Keratinocyte (primary cell): ENCODE results near the gene TFDP1. TPM values are rescaled to one million over a fixed set of nuclear protein-coding genes. Genes with fewer than 3 reads are reported as not detected.

Experiments used
- DNase-seq: peaks from one replicate; pipeline ENCODE4 v3.0.0-alpha.2; 2011; ENCODE audit warnings: low read depth, missing footprints, low spot score
- FAIRE-seq: peaks from 2 replicates; lab custom pipeline; 2011; peaks lifted over from hg19 to GRCh38; lab: Jason Lieb, UNC
- H2AFZ ChIP-seq: 2 replicates; pipeline ENCODE4 v1.6.0; 2012; ENCODE audit warnings: low read length, control low read depth, inconsistent platforms; ENCODE audit not compliant: control insufficient read depth
- H3K27ac ChIP-seq: 2 replicates; pipeline ENCODE4 v1.5.1; 2011; ENCODE audit warnings: low read length; ENCODE audit not compliant: control insufficient read depth, insufficient read depth
- H3K27me3 ChIP-seq: 3 replicates; pipeline ENCODE4 v1.6.0; 2011; ENCODE audit warnings: low read length; ENCODE audit not compliant: control insufficient read depth, insufficient read depth; ENCODE audit errors: extremely low read depth
- H3K36me3 ChIP-seq, 2 experiments: 2 replicates in 1 of 2; 3 replicates in 1 of 2; pipeline ENCODE4 v1.5.1; 2011; ENCODE audit warnings: low read length in 2 of 2, mild to moderate bottlenecking in 1 of 2; ENCODE audit not compliant: control insufficient read depth in 2 of 2, insufficient read depth in 2 of 2; ENCODE audit errors: extremely low read depth in 1 of 2
- H3K4me1 ChIP-seq: 3 replicates; pipeline ENCODE4 v1.5.1; 2011; ENCODE audit warnings: low read length; ENCODE audit not compliant: control insufficient read depth, insufficient read depth; ENCODE audit errors: extremely low read depth
- H3K4me2 ChIP-seq: 3 replicates; pipeline ENCODE4 v1.6.0; 2011; ENCODE audit warnings: low read depth, low read length; ENCODE audit not compliant: control insufficient read depth, insufficient read depth; ENCODE audit errors: extremely low read depth
- H3K4me3 ChIP-seq, 3 experiments: fragments of 200-600 bp in 1 of 3; sonication (generic) in 1 of 3; 2 replicates in 2 of 3; 3 replicates in 1 of 3; pipeline ENCODE4 v1.5.1; 2011 to 2016; ENCODE audit warnings: low read length in 3 of 3, mild to moderate bottlenecking in 3 of 3, control low read depth in 2 of 3, inconsistent platforms in 1 of 3, low read depth in 1 of 3, mixed read lengths in 1 of 3, mixed run types in 1 of 3, moderate library complexity in 1 of 3; ENCODE audit not compliant: control insufficient read depth in 2 of 3, insufficient read depth in 2 of 3; ENCODE audit errors: extremely low read depth in 1 of 3
- H3K79me2 ChIP-seq: 2 replicates; pipeline ENCODE4 v1.6.0; 2012; ENCODE audit warnings: low read length; ENCODE audit not compliant: control insufficient read depth, insufficient read depth
- H3K9ac ChIP-seq: 3 replicates; pipeline ENCODE4 v1.6.0; 2011; ENCODE audit warnings: low read length; ENCODE audit not compliant: control insufficient read depth, insufficient read depth; ENCODE audit errors: extremely low read depth
- H3K9me1 ChIP-seq: 3 replicates; pipeline ENCODE4 v1.6.0; 2011; ENCODE audit warnings: low read length; ENCODE audit not compliant: control insufficient read depth, insufficient read depth; ENCODE audit errors: extremely low read depth
- H3K9me3 ChIP-seq: 2 replicates; pipeline ENCODE4 v1.5.1; 2012; ENCODE audit warnings: low read depth, low read length; ENCODE audit not compliant: control insufficient read depth
- H4K20me1 ChIP-seq: 3 replicates; pipeline ENCODE4 v1.6.0; 2011; ENCODE audit warnings: low read length; ENCODE audit not compliant: control insufficient read depth, insufficient read depth; ENCODE audit errors: extremely low read depth
- CTCF ChIP-seq, 3 experiments: IDR thresholded peaks in 1 of 3; conservative IDR thresholded peaks in 1 of 3; optimal IDR thresholded peaks in 1 of 3; 2 replicates in 2 of 3; 3 replicates in 1 of 3; pipeline versions ENCODE3 to v1.5.1; 2011; ENCODE audit warnings: low read length in 3 of 3, mild to moderate bottlenecking in 3 of 3, moderate library complexity in 2 of 3, control low read depth in 1 of 3, inconsistent platforms in 1 of 3; ENCODE audit not compliant: insufficient read depth in 2 of 3; ENCODE audit errors: extremely low read depth in 1 of 3
- EZH2 ChIP-seq: IDR thresholded peaks from one replicate; pipeline ENCODE4 v1.6.1; 2012; ENCODE audit warnings: inconsistent platforms, mild to moderate bottlenecking, low read length, moderate library complexity
- dilution Hi-C: fragments of 300-500 bp; cut with MboI; formaldehyde crosslinking; loops from one replicate; pipeline ENCODE4 v1.7.0; 2020; ENCODE audit warnings: low sequenced_read_pairs; ENCODE audit not compliant: extremely low pct_ligation_motif_present
- polyA plus RNA-seq, 5 experiments: library from polyadenylated mRNA; depleted of rRNA in 3 of 5; stranded (reverse) in 3 of 5; stranded (forward) in 1 of 5; unstranded in 1 of 5; fragments of >200 nt; gene quantifications; 1 replicate in 1 of 5; 2 replicates in 3 of 5; 3 replicates in 1 of 5; pipeline versions ENCODE4 v1.2.1 to v1.2.3, GENCODE V29; 2011 to 2012; ENCODE audit warnings: missing spikeins in 2 of 5, low read depth in 1 of 5, low replicate concordance in 1 of 5

TFDP1 gene
- polyA plus RNA-seq, 1 donor (not counting 4 experiments of a cell fraction or from before 2014, with no cell fraction given): 105 TPM

GRCh38 chr13:113663934-113664333 lies 79.4 kb downstream of the TFDP1 start:
- Histone ChIP-seq H3K4me2 (no peak overlapping the region), H3K27ac (no peak overlapping the region), H3K4me1 (no peaks in the 10 kb centered on the region), H3K36me3 (no peaks in the 10 kb centered on the region), H3K4me3 (no peak overlapping the region), H3K9me1 (no peaks in the 10 kb centered on the region), H4K20me1 (no peaks in the 10 kb centered on the region), H2AFZ (no peak overlapping the region), H3K27me3 (peaks cover 8% of the 10 kb centered on the region), H3K9me3 (no peaks in the 10 kb centered on the region), H3K79me2 (no peaks in the 10 kb centered on the region), H3K9ac (no peak overlapping the region)
- DNase-seq: no peak
- no peak for FAIRE-seq
- TF ChIP-seq CTCF (optimal IDR thresholded peaks at IDR 0.05 in 1 of 3, IDR thresholded peaks at IDR 0.05 in 1 of 3, conservative IDR thresholded peaks at IDR 0.05 in 1 of 3; ENCODE audit: extremely low read depth in 1 of 3, insufficient read depth in 2 of 3, low read length in 3 of 3) (no peak), EZH2 (no peak)
- dilution Hi-C loops: no loop called here

DNA sequence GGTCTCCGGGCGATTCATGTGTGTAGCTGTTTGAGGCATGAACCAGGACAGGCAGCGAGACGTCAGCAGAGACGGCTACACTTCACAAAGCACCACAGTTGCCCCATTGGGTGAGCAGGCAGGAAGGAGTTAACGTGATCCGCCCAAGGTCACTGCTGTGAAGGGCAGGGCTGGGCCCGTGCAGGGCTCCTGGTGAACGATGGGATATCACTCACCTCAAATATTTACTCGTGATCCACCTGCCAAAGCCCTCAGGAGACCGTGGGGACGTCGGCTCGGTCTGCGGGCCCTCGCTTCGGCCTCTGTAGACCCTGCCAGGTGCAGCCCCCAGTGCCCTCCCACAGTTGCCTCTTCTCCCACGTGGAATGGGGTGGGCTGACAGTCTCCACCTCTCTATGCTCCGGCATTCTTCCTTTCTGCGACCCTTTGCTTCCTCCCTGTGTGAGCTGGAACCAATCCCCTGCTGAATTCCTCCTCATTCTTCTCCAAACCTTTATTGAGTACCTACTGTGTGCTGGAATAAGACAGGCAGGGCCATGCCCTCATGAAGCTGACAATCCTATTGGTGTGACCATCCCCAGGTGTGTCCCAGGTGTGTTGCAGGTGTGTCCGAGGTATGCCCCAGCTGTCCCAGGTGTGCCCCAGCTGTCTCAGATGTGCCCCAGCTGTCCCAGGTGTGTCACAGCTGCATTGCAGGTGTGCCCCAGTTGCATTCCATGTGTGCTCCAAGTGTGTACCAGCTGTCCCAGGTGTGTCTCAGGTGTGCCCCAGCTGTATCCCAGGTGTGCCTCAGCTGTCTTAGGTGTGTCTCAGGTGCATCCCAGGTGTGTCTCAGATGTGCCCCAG lies 80.4 kb downstream of the TFDP1 start:
- H3K9me3 ChIP-seq: no peaks in the 10 kb centered on the region
- H4K20me1 ChIP-seq: no peaks in the 10 kb centered on the region
- no peak overlapping the region for H2AFZ ChIP-seq
- no peak overlapping the region for H3K27ac ChIP-seq
- no peaks in the 10 kb centered on the region for H3K9me1 ChIP-seq
- no peaks in the 10 kb centered on the region for H3K4me1 ChIP-seq
- dilution Hi-C loops: no loop called here
- H3K79me2 ChIP-seq: no peaks in the 10 kb centered on the region
- peaks cover 8% of the 10 kb centered on the region for H3K27me3 ChIP-seq
- no peaks in the 10 kb centered on the region for H3K36me3 ChIP-seq
- H3K4me2 ChIP-seq: no peak overlapping the region
- DNase-seq (no peak), FAIRE-seq (no peak)
- H3K9ac ChIP-seq: no peak overlapping the region
- TF ChIP-seq EZH2 (no peak), CTCF (optimal IDR thresholded peaks at IDR 0.05 in 1 of 3, IDR thresholded peaks at IDR 0.05 in 1 of 3, conservative IDR thresholded peaks at IDR 0.05 in 1 of 3; ENCODE audit: extremely low read depth in 1 of 3, insufficient read depth in 2 of 3, low read length in 3 of 3) (no peak)
- no peak overlapping the region for H3K4me3 ChIP-seq
